H1 (cell line): ENCODE measurements around the gene CPNE8. TPM values are rescaled to one million over a fixed set of nuclear protein-coding genes. Genes with fewer than 3 reads are reported as not detected.

ENCODE experiments used
- CTCF ChIA-PET: fragments of 300-600 bp; sonication (Branson Sonifier 250); formaldehyde crosslinking; loops from one replicate; lab custom pipeline; 2021; ENCODE audit not compliant: partially characterized antibody; lab: Charles Lee
- POLR2A ChIA-PET: fragments of 300-600 bp; sonication (Branson Sonifier 250); formaldehyde crosslinking; loops from one replicate; lab custom pipeline; 2021; ENCODE audit warnings: inconsistent platforms; ENCODE audit not compliant: partially characterized antibody; lab: Charles Lee
- DNase-seq, 2 experiments: peaks; one replicate each; pipeline versions ENCODE4 v3.0.0 to v3.0.0-alpha.2; 2010 to 2022; ENCODE audit warnings: low spot score in 2 of 2, low read depth in 1 of 2, mixed read lengths in 1 of 2
- FAIRE-seq: peaks from 2 replicates; lab custom pipeline; 2011; peaks lifted over from hg19 to GRCh38; lab: Jason Lieb, UNC
- H2AFZ ChIP-seq: 2 replicates; pipeline ENCODE4 v1.8.1; 2012; ENCODE audit warnings: low read length, inconsistent platforms
- H2AK5ac ChIP-seq: 2 replicates; pipeline ENCODE4 v1.6.1; 2013; ENCODE audit warnings: low read depth, low read length
- H2BK120ac ChIP-seq: replicated peaks from 2 replicates; pipeline ENCODE3; 2013; ENCODE audit warnings: low read depth, low read length, inconsistent platforms
- H2BK12ac ChIP-seq: 2 replicates; pipeline ENCODE4 v1.6.1; 2013; ENCODE audit warnings: low read depth, low read length
- H2BK15ac ChIP-seq: 2 replicates; pipeline ENCODE4 v1.6.1; 2013; ENCODE audit warnings: low read length
- H2BK20ac ChIP-seq: 2 replicates; pipeline ENCODE4 v1.6.1; 2013; ENCODE audit warnings: low read length
- H2BK5ac ChIP-seq: 2 replicates; pipeline ENCODE4 v1.6.1; 2013; ENCODE audit warnings: low read depth, low read length
- H3K14ac ChIP-seq: 2 replicates; pipeline ENCODE4 v1.6.1; 2013; ENCODE audit warnings: inconsistent platforms; ENCODE audit not compliant: insufficient read length
- H3K18ac ChIP-seq: 2 replicates; pipeline ENCODE4 v1.6.1; 2013; ENCODE audit warnings: low read length; ENCODE audit errors: extremely low read depth
- H3K23ac ChIP-seq: 2 replicates; pipeline ENCODE4 v1.6.1; 2013; ENCODE audit warnings: inconsistent platforms; ENCODE audit not compliant: insufficient read length
- H3K23me2 ChIP-seq: 2 replicates; pipeline ENCODE4 v1.6.1; 2013; ENCODE audit warnings: low read depth, low read length
- H3K27ac ChIP-seq: 2 replicates; pipeline ENCODE4 v1.6.1; 2011; ENCODE audit warnings: low read depth, low read length, inconsistent platforms
- H3K27me3 ChIP-seq, 4 experiments: replicated peaks in 1 of 4; 1 replicate in 1 of 4; 2 replicates in 3 of 4; pipeline versions ENCODE4 v1.6.1 to v1.8.1; 2011 to 2013; ENCODE audit warnings: low read length in 3 of 4, mild to moderate bottlenecking in 3 of 4, inconsistent platforms in 2 of 4, mixed read lengths in 2 of 4, moderate library complexity in 1 of 4; ENCODE audit not compliant: control insufficient read depth in 3 of 4, insufficient read depth in 3 of 4; ENCODE audit errors: extremely low read depth in 1 of 4
- H3K36me3 ChIP-seq, 4 experiments: 2 replicates each; pipeline versions ENCODE4 v1.6.1 to v1.8.1; 2011 to 2013; ENCODE audit warnings: mild to moderate bottlenecking in 4 of 4, low read length in 3 of 4, moderate library complexity in 2 of 4, control low read depth in 1 of 4, inconsistent platforms in 1 of 4; ENCODE audit not compliant: insufficient read depth in 4 of 4, control insufficient read depth in 2 of 4
- H3K4ac ChIP-seq: replicated peaks from 2 replicates; pipeline ENCODE3; 2013; ENCODE audit warnings: low read length, low read depth, mixed read lengths, inconsistent platforms; ENCODE audit not compliant: insufficient read length
- H3K4me1 ChIP-seq, 4 experiments: replicated peaks in 1 of 4; 1 replicate in 1 of 4; 2 replicates in 3 of 4; pipeline versions ENCODE4 v1.6.1 to v1.8.1; 2011 to 2013; ENCODE audit warnings: low read length in 3 of 4, inconsistent platforms in 2 of 4, mixed read lengths in 1 of 4; ENCODE audit not compliant: insufficient read depth in 4 of 4, control insufficient read depth in 3 of 4
- H3K4me2 ChIP-seq, 2 experiments: 2 replicates each; pipeline versions ENCODE4 v1.6.1 to v1.8.1; 2011 to 2013; ENCODE audit warnings: low read depth in 2 of 2, low read length in 2 of 2, control low read depth in 1 of 2, inconsistent platforms in 1 of 2, mild to moderate bottlenecking in 1 of 2; ENCODE audit not compliant: insufficient read depth in 1 of 2
- H3K4me3 ChIP-seq, 4 experiments: fragments of 200-600, 300-600 bp in 1 of 4; sonication (generic), shearing (Covaris generic), sonication (Bioruptor Twin) in 1 of 4; 2 replicates each; pipeline versions ENCODE4 v1.5.1 to v1.8.1; 2011 to 2016; ENCODE audit warnings: low read length in 4 of 4, low read depth in 3 of 4, control low read depth in 2 of 4, inconsistent platforms in 2 of 4, mild to moderate bottlenecking in 2 of 4, mixed read lengths in 1 of 4, moderate library complexity in 1 of 4; ENCODE audit not compliant: insufficient read depth in 2 of 4; ENCODE audit errors: extremely low read depth in 1 of 4
- H3K56ac ChIP-seq: replicated peaks from 2 replicates; pipeline ENCODE3; 2013; ENCODE audit warnings: low read depth, mild to moderate bottlenecking, mixed read lengths, low read length, inconsistent platforms; ENCODE audit not compliant: insufficient read length
- H3K79me1 ChIP-seq: 2 replicates; pipeline ENCODE4 v1.6.1; 2013; ENCODE audit warnings: low read depth, low read length, control low read depth
- H3K79me2 ChIP-seq, 2 experiments: 2 replicates each; pipeline versions ENCODE4 v1.6.1 to v1.8.1; 2012 to 2013; ENCODE audit warnings: low read length in 2 of 2, mild to moderate bottlenecking in 2 of 2, inconsistent platforms in 1 of 2; ENCODE audit not compliant: insufficient read depth in 2 of 2, control insufficient read depth in 1 of 2
- H3K9ac ChIP-seq, 4 experiments: replicated peaks in 1 of 4; 1 replicate in 1 of 4; 2 replicates in 3 of 4; pipeline versions ENCODE4 v1.6.1 to v1.8.1; 2011 to 2013; ENCODE audit warnings: low read depth in 3 of 4, low read length in 3 of 4, control low read depth in 2 of 4, mild to moderate bottlenecking in 2 of 4, moderate library complexity in 2 of 4, inconsistent platforms in 1 of 4; ENCODE audit errors: extremely low read depth in 1 of 4
- H3K9me3 ChIP-seq, 2 experiments: 2 replicates each; pipeline versions ENCODE4 v1.6.1 to v1.8.1; 2012 to 2013; ENCODE audit warnings: mild to moderate bottlenecking in 2 of 2, moderate library complexity in 2 of 2, control low read depth in 1 of 2, inconsistent platforms in 1 of 2, low read depth in 1 of 2, low read length in 1 of 2, mixed read lengths in 1 of 2; ENCODE audit not compliant: insufficient read depth in 2 of 2
- H4K20me1 ChIP-seq, 2 experiments: replicated peaks in 1 of 2; 2 replicates each; pipeline versions ENCODE3 to v1.8.1; 2011 to 2013; ENCODE audit warnings: inconsistent platforms in 2 of 2, low read length in 2 of 2, mild to moderate bottlenecking in 1 of 2; ENCODE audit not compliant: insufficient read depth in 2 of 2, control insufficient read depth in 1 of 2
- H4K5ac ChIP-seq: 2 replicates; pipeline ENCODE4 v1.6.1; 2013; ENCODE audit warnings: low read length, low read depth, mixed read lengths, inconsistent platforms; ENCODE audit not compliant: insufficient read length
- H4K8ac ChIP-seq: 2 replicates; pipeline ENCODE4 v1.8.0; 2013; ENCODE audit warnings: mild to moderate bottlenecking, moderate library complexity, low read length, inconsistent platforms; ENCODE audit not compliant: insufficient read depth; ENCODE audit errors: extremely low read depth
- H4K91ac ChIP-seq: replicated peaks from 2 replicates; pipeline ENCODE3; 2013; ENCODE audit warnings: low read length, mixed read lengths, inconsistent platforms; ENCODE audit not compliant: insufficient read length
- BRCA1 ChIP-seq: IDR thresholded peaks from 2 replicates; pipeline ENCODE4 v1.6.1; 2012; ENCODE audit warnings: low read depth, low read length, improper control_type of control experiment
- CTBP2 ChIP-seq: IDR thresholded peaks from 2 replicates; pipeline ENCODE4 v1.7.0; 2011; ENCODE audit warnings: borderline replicate concordance, mild to moderate bottlenecking, moderate library complexity, mixed read lengths, low read length; ENCODE audit not compliant: insufficient read depth, insufficient read length
- E2F6 ChIP-seq: IDR thresholded peaks from 2 replicates; pipeline ENCODE4 v1.6.1; 2012; ENCODE audit warnings: inconsistent platforms
- EGR1 ChIP-seq: IDR thresholded peaks from 2 replicates; pipeline ENCODE4 v1.6.1; 2011; ENCODE audit warnings: low read depth, low read length, borderline replicate concordance
- POU5F1 ChIP-seq: IDR thresholded peaks from 2 replicates; pipeline ENCODE4 v1.6.1; 2011; ENCODE audit warnings: low read depth, mild to moderate bottlenecking, low read length, moderate library complexity
- RBBP5 ChIP-seq: IDR thresholded peaks from 2 replicates; pipeline ENCODE4 v1.7.1; 2012; ENCODE audit warnings: low read depth, mild to moderate bottlenecking, inconsistent platforms, low read length, moderate library complexity, borderline replicate concordance
- RNF2 ChIP-seq: fragments of 200-900, 300-1000 bp; sonication (generic); IDR thresholded peaks from 2 replicates; pipeline ENCODE4 v1.7.1; 2016; ENCODE audit warnings: borderline replicate concordance, low read depth, mild to moderate bottlenecking, antibody characterized with exemption, low read length; ENCODE audit not compliant: poor library complexity, severe bottlenecking; ENCODE audit errors: missing control alignments
- RXRA ChIP-seq: IDR thresholded peaks from 2 replicates; pipeline ENCODE4 v1.6.1; 2011; ENCODE audit warnings: low read depth, mild to moderate bottlenecking, low read length, moderate library complexity; ENCODE audit not compliant: insufficient read depth
- SIRT6 ChIP-seq: IDR thresholded peaks from one replicate; pipeline ENCODE4 v1.7.1; 2012; ENCODE audit warnings: low read length, inconsistent platforms
- TAF1 ChIP-seq: IDR thresholded peaks from 2 replicates; pipeline ENCODE4 v1.6.1; 2011; ENCODE audit warnings: mild to moderate bottlenecking, low read depth, low read length
- TCF12 ChIP-seq: IDR thresholded peaks from 2 replicates; pipeline ENCODE4 v1.6.1; 2011; ENCODE audit warnings: low read depth, mild to moderate bottlenecking, low read length
- WGBS, 2 experiments: shearing (Covaris generic) in 1 of 2; methylation state at CpG; one replicate each; pipeline versions ENCODE4 v1.1.6 to v1.1.7; 2013 to 2015; ENCODE audit warnings: low lambda C conversion rate in 2 of 2, mixed read lengths in 2 of 2, inconsistent platforms in 1 of 2, low coverage in 1 of 2, missing lambda C conversion rate in 1 of 2; ENCODE audit not compliant: insufficient replicate concordance in 2 of 2, insufficient coverage in 1 of 2, insufficient read length in 1 of 2; ENCODE audit errors: extremely low coverage in 1 of 2, missing lambda C conversion rate in 1 of 2; 5-methylcytosine and 5-hydroxymethylcytosine counted together
- polyA plus RNA-seq, 7 experiments: library from polyadenylated mRNA; depleted of rRNA in 3 of 7; stranded (reverse) in 5 of 7; unstranded in 2 of 7; fragments of >200 nt in 5 of 7; fragments of 200-250 nt in 2 of 7; gene quantifications; 1 replicate in 5 of 7; 2 replicates in 1 of 7; 4 replicates in 1 of 7; pipeline versions ENCODE4 v1.2.1 to v1.2.3, GENCODE V29; 2011 to 2013; ENCODE audit warnings: missing spikeins in 2 of 7, mixed read lengths in 2 of 7
- total RNA-seq: library from RNA; stranded (reverse); fragmentation: NEBNext Ultra II Directional; extraction: Animal tissue kit (Norgen Biotek cat#: 25700); gene quantifications from 2 replicates; pipeline ENCODE4 v1.2.1, GENCODE V29; 2021
- TF ChIP-seq, protein P1 (sequence below): IDR thresholded peaks from 2 replicates; pipeline ENCODE4 v1.6.1; 2012; ENCODE audit warnings: low read length, inconsistent platforms

CPNE8 gene
- total and polyA plus RNA-seq, 2 of the 8 experiments (the other 6 are each of a cell fraction or from before 2014, with no cell fraction given), result 2.5 to 6.8 TPM

DNA sequence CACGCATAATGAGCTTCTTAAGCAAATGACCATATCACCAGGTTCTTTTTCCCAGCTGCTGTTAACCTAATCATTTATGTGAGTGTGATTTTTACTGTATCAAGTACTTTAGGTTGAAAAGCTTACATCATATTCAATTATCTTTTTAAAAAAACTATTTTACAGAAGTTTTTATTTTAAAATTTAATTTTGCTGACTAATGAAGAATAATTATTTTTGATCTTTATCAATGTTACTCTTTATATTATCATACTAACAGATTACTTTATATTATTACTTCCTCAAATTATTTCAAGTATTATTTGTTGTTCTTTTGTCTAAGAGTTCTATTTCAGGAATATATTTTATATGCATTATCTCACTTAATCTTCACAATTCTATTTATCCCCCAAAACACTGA lies 236.3 kb downstream of the CPNE8 start:
- no peak overlapping the region for H2BK5ac ChIP-seq
- H3K23ac ChIP-seq, result no peak overlapping the region
- H3K36me3 ChIP-seq, result no peaks in the 10 kb centered on the region
- H3K9me3 ChIP-seq, result no peaks in the 10 kb centered on the region
- FAIRE-seq (no peak), DNase-seq (no peak)
- ChIA-PET POLR2A (no interaction called here), CTCF (interaction anchor here (0.6 to 0.7 kb wide), 2 partner anchors 90 to 204 kb away, joined by 3 read pairs; no protein-coding TSS in a partner anchor)
- H3K56ac ChIP-seq, result no peak overlapping the region
- no peak overlapping the region for H2AFZ ChIP-seq
- no peak overlapping the region for H3K4me3 ChIP-seq
- no peaks in the 10 kb centered on the region for H3K4me1 ChIP-seq
- no peaks in the 10 kb centered on the region for H3K27me3 ChIP-seq
- H3K14ac ChIP-seq, result no peak overlapping the region
- H3K18ac ChIP-seq, result no peak overlapping the region
- no peak overlapping the region for H2BK12ac ChIP-seq
- no peak overlapping the region for H3K4me2 ChIP-seq
- no peaks in the 10 kb centered on the region for H3K79me1 ChIP-seq
- no peaks in the 10 kb centered on the region for H3K79me2 ChIP-seq
- H3K23me2 ChIP-seq, result no peaks in the 10 kb centered on the region
- H4K91ac ChIP-seq, result no peak overlapping the region
- WGBS, 2 experiments, result 88% methylated on average over 1 of the region's 1 CpG; no CpG with 5 or more reads in 1 of the 2 experiments
- no peak overlapping the region for H2BK120ac ChIP-seq
- no peak overlapping the region for H4K8ac ChIP-seq
- no peak overlapping the region for H2BK15ac ChIP-seq
- H2BK20ac ChIP-seq, result no peak overlapping the region
- H4K20me1 ChIP-seq, result no peaks in the 10 kb centered on the region
- no peak overlapping the region for H2AK5ac ChIP-seq
- no peak overlapping the region for H3K27ac ChIP-seq
- no peak overlapping the region for H3K4ac ChIP-seq
- H4K5ac ChIP-seq, result no peak overlapping the region
- no peak overlapping the region for H3K9ac ChIP-seq
- TF ChIP-seq EGR1 (no peak), TAF1 (no peak), BRCA1 (no peak), RXRA (no peak), RNF2 (no peak), RBBP5 (no peak), SIRT6 (no peak), TCF12 (no peak), POU5F1 (no peak), E2F6 (no peak), CTBP2 (no peak)
- TF ChIP-seq, protein P1, sequence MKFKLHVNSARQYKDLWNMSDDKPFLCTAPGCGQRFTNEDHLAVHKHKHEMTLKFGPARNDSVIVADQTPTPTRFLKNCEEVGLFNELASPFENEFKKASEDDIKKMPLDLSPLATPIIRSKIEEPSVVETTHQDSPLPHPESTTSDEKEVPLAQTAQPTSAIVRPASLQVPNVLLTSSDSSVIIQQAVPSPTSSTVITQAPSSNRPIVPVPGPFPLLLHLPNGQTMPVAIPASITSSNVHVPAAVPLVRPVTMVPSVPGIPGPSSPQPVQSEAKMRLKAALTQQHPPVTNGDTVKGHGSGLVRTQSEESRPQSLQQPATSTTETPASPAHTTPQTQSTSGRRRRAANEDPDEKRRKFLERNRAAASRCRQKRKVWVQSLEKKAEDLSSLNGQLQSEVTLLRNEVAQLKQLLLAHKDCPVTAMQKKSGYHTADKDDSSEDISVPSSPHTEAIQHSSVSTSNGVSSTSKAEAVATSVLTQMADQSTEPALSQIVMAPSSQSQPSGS, result no peak
